SK-N-SH (cell line): ENCODE measurements around the gene CNGA4. TPM values are rescaled to one million over a fixed set of nuclear protein-coding genes. Genes with fewer than 3 reads are reported as not detected.

Experiments
- CTCF ChIA-PET: fragments of 300-600, 350-600 bp; formaldehyde crosslinking; extraction: SDS; loops from one replicate; lab custom pipeline; 2021; lab: Yijun Ruan, JAX
- POLR2A ChIA-PET: fragments of 350-600 bp; sonication (Branson Sonifier 250); formaldehyde crosslinking; extraction: SDS; loops from one replicate; lab custom pipeline; 2020; ENCODE audit warnings: antibody characterized with exemption, inconsistent platforms; lab: Yijun Ruan, JAX
- DNase-seq: peaks from one replicate; pipeline ENCODE4 v3.0.0; 2012
- H2AFZ ChIP-seq: fragments of 200-600 bp; sonication (generic); 2 replicates; pipeline ENCODE4 v1.8.1; 2016; ENCODE audit warnings: antibody characterized with exemption, mild to moderate bottlenecking, low read depth
- H3F3A ChIP-seq: fragments of 200-600 bp; sonication (generic); replicated peaks from 2 replicates; pipeline ENCODE3; 2016; ENCODE audit warnings: antibody characterized with exemption, mild to moderate bottlenecking; ENCODE audit not compliant: insufficient read depth
- H3K27ac ChIP-seq, 2 experiments: fragments of 200-500 bp in 1 of 2; fragments of 200-600 bp in 1 of 2; sonication (Bioruptor generic) in 1 of 2; sonication (generic), shearing (Covaris generic) in 1 of 2; 2 replicates each; pipeline versions ENCODE4 v1.5.1 to v1.6.1; 2014 to 2016; ENCODE audit warnings: low read depth in 2 of 2, inconsistent platforms in 1 of 2, low read length in 1 of 2, mild to moderate bottlenecking in 1 of 2, mixed read lengths in 1 of 2
- H3K27me3 ChIP-seq: fragments of 200-600 bp; sonication (generic), shearing (Covaris generic); 2 replicates; pipeline ENCODE4 v1.6.1; 2016; ENCODE audit warnings: mixed run types; ENCODE audit not compliant: insufficient read depth
- H3K36me3 ChIP-seq, 2 experiments: fragments of 200-500 bp in 1 of 2; fragments of 200-600 bp in 1 of 2; sonication (Bioruptor generic) in 1 of 2; sonication (generic) in 1 of 2; replicated peaks in 1 of 2; 2 replicates each; pipeline versions ENCODE3 to v1.5.1; 2014 to 2016; ENCODE audit warnings: low read length in 1 of 2, mild to moderate bottlenecking in 1 of 2; ENCODE audit not compliant: insufficient read depth in 2 of 2, control insufficient read depth in 1 of 2
- H3K4me1 ChIP-seq, 2 experiments: fragments of 200-500 bp in 1 of 2; fragments of 200-600 bp in 1 of 2; sonication (Bioruptor generic) in 1 of 2; sonication (generic), shearing (Covaris generic) in 1 of 2; 2 replicates each; pipeline versions ENCODE4 v1.5.1 to v1.6.1; 2014 to 2016; ENCODE audit warnings: low read depth in 1 of 2, low read length in 1 of 2, mixed run types in 1 of 2; ENCODE audit not compliant: insufficient read depth in 2 of 2, control insufficient read depth in 1 of 2
- H3K4me2 ChIP-seq: fragments of 200-600 bp; sonication (generic), shearing (Covaris generic); 2 replicates; pipeline ENCODE4 v1.6.1; 2017; ENCODE audit warnings: mixed run types
- H3K4me3 ChIP-seq, 2 experiments: fragments of 200-500 bp in 1 of 2; fragments of 200-600 bp in 1 of 2; sonication (Bioruptor generic) in 1 of 2; sonication (generic), shearing (Covaris generic) in 1 of 2; 2 replicates each; pipeline versions ENCODE4 v1.5.1 to v1.8.1; 2014 to 2016; ENCODE audit warnings: low read depth in 2 of 2, inconsistent platforms in 1 of 2, low read length in 1 of 2, mild to moderate bottlenecking in 1 of 2, mixed read lengths in 1 of 2, moderate library complexity in 1 of 2
- H3K79me2 ChIP-seq: fragments of 200-600 bp; sonication (generic); 2 replicates; pipeline ENCODE4 v1.8.1; 2017; ENCODE audit warnings: mild to moderate bottlenecking; ENCODE audit not compliant: insufficient read depth
- H3K9ac ChIP-seq: fragments of 200-600 bp; sonication (generic); 2 replicates; pipeline ENCODE4 v1.6.1; 2017; ENCODE audit warnings: mixed run types
- H3K9me2 ChIP-seq: fragments of 200-600 bp; sonication (generic); 2 replicates; pipeline ENCODE4 v1.6.1; 2017; ENCODE audit warnings: mixed run types
- H3K9me3 ChIP-seq: fragments of 200-600 bp; sonication (generic); 2 replicates; pipeline ENCODE4 v1.6.1; 2017; ENCODE audit warnings: mixed run types, mild to moderate bottlenecking, moderate library complexity
- H4K20me1 ChIP-seq: fragments of 200-600 bp; sonication (generic); 2 replicates; pipeline ENCODE4 v1.6.1; 2017; ENCODE audit warnings: mild to moderate bottlenecking, mixed run types; ENCODE audit not compliant: insufficient read depth
- FOXM1 ChIP-seq: IDR thresholded peaks from 2 replicates; pipeline ENCODE4 v1.4.0; 2012; ENCODE audit warnings: low read depth, mild to moderate bottlenecking
- NFIC ChIP-seq: IDR thresholded peaks from 2 replicates; pipeline ENCODE4 v1.4.0; 2012; ENCODE audit warnings: borderline replicate concordance
- RFX5 ChIP-seq: IDR thresholded peaks from 2 replicates; pipeline ENCODE4 v1.6.1; 2012; ENCODE audit warnings: mild to moderate bottlenecking, improper control_type of control experiment, low read length
- TEAD4 ChIP-seq: IDR thresholded peaks from 2 replicates; pipeline ENCODE4 v1.4.0; 2012; ENCODE audit warnings: mild to moderate bottlenecking, borderline replicate concordance; ENCODE audit not compliant: insufficient read depth
- WGBS: methylation state at CpG from one replicate; pipeline ENCODE4 v1.1.6; 2017; ENCODE audit warnings: low lambda C conversion rate; 5-methylcytosine and 5-hydroxymethylcytosine counted together
- polyA plus RNA-seq, 3 experiments: library from polyadenylated mRNA; depleted of rRNA; stranded (reverse); fragments of >200 nt; gene quantifications; 2 replicates each; pipeline ENCODE4 v1.2.3, GENCODE V29; 2012
- TF ChIP-seq, protein P1 (sequence below): fragments of 150-350 bp; IDR thresholded peaks from 2 replicates; pipeline ENCODE4 v1.6.1; 2017; ENCODE audit warnings: antibody characterized with exemption, low read length, low read depth, borderline replicate concordance

Gene CNGA4
- polyA plus RNA-seq, 1 of the 3 experiments (the other 2 are of a cell fraction), result 0.13 TPM

- H3K27ac ChIP-seq, result no peak overlapping the region
- WGBS, result 32% methylated on average over 3 of the region's 3 CpGs
- ChIA-PET CTCF (no interaction called here), POLR2A (no interaction called here)
- peaks cover 39% of the 10 kb centered on the region; the same call in 1 of the 2 replicates for H3K27me3 ChIP-seq
- H3K36me3 ChIP-seq, result no peaks in the 10 kb centered on the region
- H3K9me2 ChIP-seq, result no peaks in the 10 kb centered on the region
- no peak overlapping the region for H2AFZ ChIP-seq
- H3K9ac ChIP-seq, result no peak overlapping the region
- no peak overlapping the region for H3K4me2 ChIP-seq
- no peaks in the 10 kb centered on the region for H3K9me3 ChIP-seq
- H3K79me2 ChIP-seq, result no peaks in the 10 kb centered on the region
- no peaks in the 10 kb centered on the region for H4K20me1 ChIP-seq
- no peak for TF ChIP-seq RFX5
- H3K4me3 ChIP-seq, result no peak overlapping the region
- no peaks in the 10 kb centered on the region for H3K4me1 ChIP-seq
- DNase-seq, result no peak
- H3F3A ChIP-seq, result no peaks in the 10 kb centered on the region
These were observed 45.4 kb downstream of the CNGA4 start for GRCh38 chr11:6284250-6284649.

- H3K36me3 ChIP-seq, result no peaks in the 10 kb centered on the region
- H3F3A ChIP-seq, result no peaks in the 10 kb centered on the region
- no peak for DNase-seq
These were observed 46.1 kb downstream of the CNGA4 start for GRCh38 chr11:6285019-6285418.

More at GRCh38 chr11:6285019-6285418, 46.1 kb downstream of the CNGA4 start:
- Histone ChIP-seq H3K4me3 (no peak overlapping the region), H3K4me2 (no peak overlapping the region), H3K9me3 (no peaks in the 10 kb centered on the region), H3K27me3 (peaks cover 37% of the 10 kb centered on the region; the same call in 1 of the 2 replicates), H3K9ac (no peak overlapping the region), H3K27ac (no peak overlapping the region), H3K79me2 (no peaks in the 10 kb centered on the region), H2AFZ (no peak overlapping the region), H3K4me1 (no peaks in the 10 kb centered on the region), H4K20me1 (no peaks in the 10 kb centered on the region), H3K9me2 (no peaks in the 10 kb centered on the region)
- TF ChIP-seq TEAD4 (no peak), FOXM1 (no peak), RFX5 (no peak), NFIC (no peak)
- TF ChIP-seq, protein P1, sequence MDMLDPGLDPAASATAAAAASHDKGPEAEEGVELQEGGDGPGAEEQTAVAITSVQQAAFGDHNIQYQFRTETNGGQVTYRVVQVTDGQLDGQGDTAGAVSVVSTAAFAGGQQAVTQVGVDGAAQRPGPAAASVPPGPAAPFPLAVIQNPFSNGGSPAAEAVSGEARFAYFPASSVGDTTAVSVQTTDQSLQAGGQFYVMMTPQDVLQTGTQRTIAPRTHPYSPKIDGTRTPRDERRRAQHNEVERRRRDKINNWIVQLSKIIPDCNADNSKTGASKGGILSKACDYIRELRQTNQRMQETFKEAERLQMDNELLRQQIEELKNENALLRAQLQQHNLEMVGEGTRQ, result no peak
- CTCF ChIA-PET, result no interaction called here
- WGBS, result 14% methylated on average over 4 of the region's 4 CpGs
- POLR2A ChIA-PET, result no interaction called here

Other genes with a start within 250 kb of the CNGA4 start
- gene OR56A4, start 232.1 kb upstream of the CNGA4 start, polyA plus RNA-seq (2012; rRNA removed), result not detected in 2 replicates
- not detected in 2 replicates for gene OR56A1, start 208.3 kb upstream of the CNGA4 start, polyA plus RNA-seq (2012; rRNA removed)
- not detected in 2 replicates for gene OR56B4, start 131.4 kb upstream of the CNGA4 start, polyA plus RNA-seq (2012; rRNA removed)
- gene OR52B2, start 68.8 kb upstream of the CNGA4 start, polyA plus RNA-seq (2012; rRNA removed), result not detected in 2 replicates
- not detected in 2 replicates for gene OR52W1, start 39.9 kb upstream of the CNGA4 start, polyA plus RNA-seq (2012; rRNA removed)
- not detected in 2 replicates for gene C11orf42, start 33.5 kb upstream of the CNGA4 start, polyA plus RNA-seq (2012; rRNA removed)
- gene FHIP1B, start 4.5 kb upstream of the CNGA4 start, polyA plus RNA-seq (2012; rRNA removed), result 26.3 and 38.2 TPM in 2 replicates
- not detected in 2 replicates for gene CCKBR, start 20.7 kb downstream of the CNGA4 start, polyA plus RNA-seq (2012; rRNA removed)
- 21.5 and 23.5 TPM in 2 replicates for gene CAVIN3, start 81.4 kb downstream of the CNGA4 start, polyA plus RNA-seq (2012; rRNA removed)
- gene SMPD1, start 151.4 kb downstream of the CNGA4 start, polyA plus RNA-seq (2012; rRNA removed), result 59.6 and 69.2 TPM in 2 replicates
- gene APBB1, start 180.0 kb downstream of the CNGA4 start, polyA plus RNA-seq (2012; rRNA removed), result 32.9 and 35.9 TPM in 2 replicates
- 1.8 and 2.3 TPM in 2 replicates for gene HPX, start 201.9 kb downstream of the CNGA4 start, polyA plus RNA-seq (2012; rRNA removed)
- gene TRIM3, start 234.9 kb downstream of the CNGA4 start, polyA plus RNA-seq (2012; rRNA removed), result 22.8 and 26.6 TPM in 2 replicates
- gene ARFIP2, start 242.2 kb downstream of the CNGA4 start, polyA plus RNA-seq (2012; rRNA removed), result 128 and 162 TPM in 2 replicates
- gene TIMM10B, start 242.4 kb downstream of the CNGA4 start, polyA plus RNA-seq (2012; rRNA removed), result 26.2 and 33.1 TPM in 2 replicates